PC-3 (cell line): ENCODE measurements around the gene SMPX.

Source experiments
- EZH2 ChIP-seq: fragments of 300-600 bp; sonication (generic); IDR thresholded peaks from one replicate; pipeline ENCODE4 v1.6.1; 2017; ENCODE audit warnings: antibody characterized with exemption, mild to moderate bottlenecking, low read length; ENCODE audit not compliant: unreplicated experiment
- EZH2phosphoT487 ChIP-seq: fragments of 300-600 bp; sonication (generic); IDR thresholded peaks from 2 replicates; pipeline ENCODE4 v1.6.1; 2018; ENCODE audit warnings: mild to moderate bottlenecking, antibody characterized with exemption, low read length, borderline replicate concordance
- TF ChIP-seq, protein P1 (sequence below): fragments of 300-600 bp; sonication (generic); conservative IDR thresholded peaks from 2 replicates; pipeline ENCODE4 v1.5.1; 2017; ENCODE audit warnings: antibody characterized with exemption, low read depth, mild to moderate bottlenecking, low read length

DNA sequence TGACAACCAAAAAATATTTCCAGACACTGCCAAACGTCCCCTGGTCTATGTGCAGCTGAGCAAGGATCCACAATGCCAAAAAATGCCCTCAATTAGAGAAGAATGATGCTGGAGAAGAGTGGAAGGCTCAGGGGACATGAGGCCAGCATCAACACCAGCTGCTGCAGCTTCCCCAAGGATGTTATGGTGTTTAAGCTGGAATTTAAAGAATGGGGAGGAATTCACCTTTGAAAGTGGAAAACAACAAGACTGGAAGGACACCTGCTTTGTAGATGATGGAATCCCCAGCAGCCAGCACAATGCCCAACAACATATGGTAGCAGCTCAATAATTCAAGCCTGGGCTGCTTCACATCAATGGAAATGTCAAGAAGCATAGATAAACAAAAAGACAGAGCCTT lies 20.3 kb upstream of the SMPX start:
- TF ChIP-seq, protein P1, sequence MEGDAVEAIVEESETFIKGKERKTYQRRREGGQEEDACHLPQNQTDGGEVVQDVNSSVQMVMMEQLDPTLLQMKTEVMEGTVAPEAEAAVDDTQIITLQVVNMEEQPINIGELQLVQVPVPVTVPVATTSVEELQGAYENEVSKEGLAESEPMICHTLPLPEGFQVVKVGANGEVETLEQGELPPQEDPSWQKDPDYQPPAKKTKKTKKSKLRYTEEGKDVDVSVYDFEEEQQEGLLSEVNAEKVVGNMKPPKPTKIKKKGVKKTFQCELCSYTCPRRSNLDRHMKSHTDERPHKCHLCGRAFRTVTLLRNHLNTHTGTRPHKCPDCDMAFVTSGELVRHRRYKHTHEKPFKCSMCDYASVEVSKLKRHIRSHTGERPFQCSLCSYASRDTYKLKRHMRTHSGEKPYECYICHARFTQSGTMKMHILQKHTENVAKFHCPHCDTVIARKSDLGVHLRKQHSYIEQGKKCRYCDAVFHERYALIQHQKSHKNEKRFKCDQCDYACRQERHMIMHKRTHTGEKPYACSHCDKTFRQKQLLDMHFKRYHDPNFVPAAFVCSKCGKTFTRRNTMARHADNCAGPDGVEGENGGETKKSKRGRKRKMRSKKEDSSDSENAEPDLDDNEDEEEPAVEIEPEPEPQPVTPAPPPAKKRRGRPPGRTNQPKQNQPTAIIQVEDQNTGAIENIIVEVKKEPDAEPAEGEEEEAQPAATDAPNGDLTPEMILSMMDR = no peak
- no peak for TF ChIP-seq EZH2
- TF ChIP-seq EZH2phosphoT487 = no peak
